Stimulated activated CD8-positive, alpha-beta memory T cell treated with anti-CD3 and anti-CD28 coated beads, Interleukin-7, amount 100 ng/mL, for 4 hours (primary cell): ENCODE measurements around the gene TMCO4.

Experiments used
- DNase-seq, 2 donors: peaks; one replicate each; pipeline ENCODE4 v3.0.0-alpha.2; 2020; ENCODE audit warnings: low read depth in 2 of 2

TMCO4 gene

DNA sequence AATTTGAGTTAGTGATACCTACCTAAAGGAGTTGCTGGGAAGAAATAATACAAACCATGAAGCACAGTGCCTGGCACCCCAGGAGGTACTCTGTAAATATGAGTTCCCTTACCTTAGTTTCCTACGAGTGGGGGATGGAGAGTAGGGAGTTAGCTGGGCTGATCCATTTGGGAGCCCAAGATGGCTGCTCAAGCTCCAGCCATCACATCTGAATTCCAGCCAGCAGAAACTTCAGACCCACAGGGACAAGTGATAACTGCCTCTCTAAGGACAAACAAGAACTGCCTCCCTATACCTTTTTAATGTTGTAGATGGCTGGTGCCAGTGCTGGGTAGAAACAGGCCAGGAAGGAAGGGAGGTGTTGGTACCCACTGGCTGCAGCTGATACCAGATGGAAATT lies 112.3 kb downstream of the TMCO4 start:
- no peak for DNase-seq

DNA sequence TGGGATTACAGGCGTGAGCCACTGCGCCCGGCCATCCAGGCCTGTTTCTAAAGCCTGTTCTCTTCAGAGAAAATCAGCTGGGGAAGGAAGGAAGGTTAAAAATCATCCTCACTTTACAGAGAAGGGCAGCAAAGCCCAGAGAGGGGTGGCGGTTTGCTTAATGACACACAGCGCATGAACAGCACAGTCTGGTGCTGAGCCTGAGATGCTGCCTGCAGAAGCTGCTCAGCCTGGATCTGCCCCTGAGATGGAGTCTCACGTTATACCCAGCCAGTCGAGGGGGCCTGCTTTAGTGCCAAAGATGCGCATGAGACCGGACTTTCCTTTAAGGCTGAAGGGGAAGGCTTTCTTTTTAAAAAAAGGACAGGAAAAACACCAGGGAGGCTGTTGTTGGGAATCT lies 113.7 kb downstream of the TMCO4 start:
- no peak for DNase-seq

DNA sequence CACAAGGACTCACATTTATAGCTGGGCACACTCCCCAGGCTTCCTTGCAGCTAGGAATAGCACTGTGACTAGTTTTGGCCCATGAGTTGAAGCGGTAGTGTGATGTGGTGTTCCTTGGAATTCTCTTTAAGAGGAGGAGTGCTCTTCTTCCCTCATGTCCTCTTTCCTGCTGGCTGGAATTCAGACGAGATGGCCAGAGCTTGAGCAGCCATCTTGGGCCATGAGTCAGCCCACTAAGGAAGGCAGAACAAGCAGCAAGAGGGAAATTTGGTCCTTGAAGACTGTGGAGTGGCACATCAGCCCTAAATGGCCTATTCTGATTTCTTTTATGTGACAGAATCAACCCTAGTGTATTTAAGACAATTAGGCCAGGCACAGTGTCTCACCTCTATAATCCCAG lies 115.0 kb downstream of the TMCO4 start:
- DNase-seq = no peak

DNA sequence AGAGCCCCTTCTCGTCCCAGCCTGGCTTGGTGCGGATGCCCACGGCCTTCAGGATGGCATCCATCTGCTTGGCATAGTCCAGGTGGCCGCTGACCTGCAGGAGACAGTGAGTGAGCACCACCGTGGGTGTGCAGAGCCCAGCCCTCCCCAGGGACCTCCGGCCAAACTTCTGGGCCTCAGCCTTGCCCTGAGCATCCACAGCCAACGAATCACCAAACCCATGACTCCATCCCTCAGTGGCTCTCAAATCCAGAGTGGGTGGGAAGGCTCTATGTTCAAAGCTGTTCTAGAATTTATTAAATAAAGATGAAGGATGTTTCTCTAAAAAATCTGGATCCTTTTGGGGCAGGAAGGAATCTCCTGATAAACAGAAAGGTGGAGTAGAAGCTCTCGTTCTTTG lies 116.4 kb downstream of the TMCO4 start:
- DNase-seq = no peak

DNA sequence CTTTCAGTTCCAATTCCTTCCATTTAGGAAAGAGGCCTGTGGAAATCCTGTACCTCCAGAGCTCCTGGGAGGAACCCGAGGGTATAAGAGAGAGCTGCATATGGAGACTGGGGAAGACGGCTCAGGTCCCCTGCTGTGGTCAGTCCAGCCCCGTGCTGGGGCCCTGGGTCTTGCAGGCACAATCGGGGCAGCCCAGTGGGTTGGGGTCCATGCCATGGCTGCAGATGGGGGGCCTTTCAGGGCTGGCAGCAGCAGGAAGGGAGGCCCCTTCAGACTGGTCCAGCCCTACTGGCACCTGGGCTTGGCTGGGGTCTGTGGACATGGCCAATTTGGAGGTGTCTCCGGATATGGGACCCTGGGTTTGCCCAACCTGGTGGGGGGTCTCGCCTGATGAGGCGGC lies 116.8 kb downstream of the TMCO4 start:
- no peak for DNase-seq

DNA sequence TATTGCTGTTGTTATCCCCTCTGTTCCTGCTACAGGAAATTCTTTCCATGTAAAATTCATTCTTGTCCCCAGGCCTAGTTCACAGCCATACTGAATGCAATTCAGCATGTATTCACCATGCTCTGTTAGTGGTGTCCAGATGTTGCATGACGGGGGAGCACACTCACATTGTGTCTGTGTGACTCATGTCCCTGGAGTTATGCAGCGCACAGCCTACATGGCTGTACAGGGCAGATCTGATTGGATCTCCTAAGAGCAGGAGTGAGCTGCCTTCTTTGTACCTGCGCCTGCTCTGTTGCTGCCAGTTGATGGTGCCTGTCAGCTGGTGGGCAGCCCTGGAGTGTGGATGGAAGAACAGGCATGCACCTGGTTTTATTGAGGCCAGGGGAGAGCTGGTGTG lies 117.5 kb downstream of the TMCO4 start:
- DNase-seq = no peak

DNA sequence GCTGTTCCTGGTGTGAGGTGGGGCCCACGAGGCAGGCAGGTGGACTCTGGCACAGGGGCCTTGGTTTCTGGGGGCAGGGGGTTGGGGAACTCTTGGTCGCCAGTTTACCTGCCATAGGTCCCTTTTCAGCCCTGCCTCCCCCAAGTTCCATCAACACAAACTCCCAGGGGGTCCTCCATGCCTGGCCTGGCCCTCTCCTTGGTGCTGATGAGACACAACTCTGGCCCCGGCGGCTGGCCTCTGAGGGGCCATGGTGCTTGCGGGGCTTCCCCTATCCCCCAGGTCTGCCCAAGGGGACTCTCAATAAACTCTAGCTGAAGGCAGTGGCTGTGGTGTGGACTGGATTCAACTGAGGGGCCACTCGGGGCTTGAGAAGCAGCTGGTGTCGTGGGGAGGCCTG lies 119.1 kb downstream of the TMCO4 start:
- DNase-seq = no peak

DNA sequence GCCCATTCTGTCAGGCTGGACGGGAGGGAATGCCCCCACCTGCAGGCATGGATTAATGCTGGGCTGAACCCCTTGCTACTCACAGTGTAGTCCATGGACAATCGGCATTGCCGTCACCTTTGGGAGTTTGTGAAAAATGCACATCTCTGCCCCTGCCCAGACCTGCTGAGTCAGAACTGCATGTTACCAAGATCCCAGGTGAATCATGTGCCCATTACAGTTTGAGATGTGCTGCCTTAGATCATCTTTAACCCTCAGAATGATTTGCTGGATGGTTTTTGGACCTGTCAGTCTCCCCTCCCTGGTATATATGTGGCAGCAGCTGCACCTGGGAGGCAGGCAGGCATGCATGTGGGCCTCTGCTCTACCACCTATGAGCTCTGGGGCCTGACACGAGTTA lies 120.0 kb downstream of the TMCO4 start:
- DNase-seq = no peak

DNA sequence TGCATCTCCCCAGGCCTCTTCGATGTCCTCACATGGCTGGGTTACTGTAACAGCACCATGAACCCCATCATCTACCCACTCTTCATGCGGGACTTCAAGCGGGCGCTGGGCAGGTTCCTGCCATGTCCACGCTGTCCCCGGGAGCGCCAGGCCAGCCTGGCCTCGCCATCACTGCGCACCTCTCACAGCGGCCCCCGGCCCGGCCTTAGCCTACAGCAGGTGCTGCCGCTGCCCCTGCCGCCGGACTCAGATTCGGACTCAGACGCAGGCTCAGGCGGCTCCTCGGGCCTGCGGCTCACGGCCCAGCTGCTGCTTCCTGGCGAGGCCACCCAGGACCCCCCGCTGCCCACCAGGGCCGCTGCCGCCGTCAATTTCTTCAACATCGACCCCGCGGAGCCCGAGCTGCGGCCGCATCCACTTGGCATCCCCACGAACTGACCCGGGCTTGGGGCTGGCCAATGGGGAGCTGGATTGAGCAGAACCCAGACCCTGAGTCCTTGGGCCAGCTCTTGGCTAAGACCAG lies 120.7 kb downstream of the TMCO4 start:
- DNase-seq = no peak

DNA sequence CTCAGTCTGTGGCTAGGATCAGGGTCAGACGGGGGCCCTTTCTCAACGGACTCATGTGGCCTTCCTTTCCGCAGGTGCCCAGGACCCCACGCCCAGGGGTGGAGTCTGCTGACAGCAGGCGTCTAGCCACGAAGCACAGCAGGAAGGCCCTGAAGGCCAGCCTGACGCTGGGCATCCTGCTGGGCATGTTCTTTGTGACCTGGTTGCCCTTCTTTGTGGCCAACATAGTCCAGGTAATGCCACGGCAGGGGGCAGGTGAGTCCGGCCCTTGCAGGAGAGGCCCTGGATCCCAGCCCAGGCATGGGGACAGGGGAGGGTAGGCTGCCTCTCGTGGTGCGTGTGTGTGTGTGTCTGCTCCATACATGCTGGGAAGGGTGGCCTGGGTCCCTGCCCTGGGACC lies 121.2 kb downstream of the TMCO4 start:
- no peak for DNase-seq

DNA sequence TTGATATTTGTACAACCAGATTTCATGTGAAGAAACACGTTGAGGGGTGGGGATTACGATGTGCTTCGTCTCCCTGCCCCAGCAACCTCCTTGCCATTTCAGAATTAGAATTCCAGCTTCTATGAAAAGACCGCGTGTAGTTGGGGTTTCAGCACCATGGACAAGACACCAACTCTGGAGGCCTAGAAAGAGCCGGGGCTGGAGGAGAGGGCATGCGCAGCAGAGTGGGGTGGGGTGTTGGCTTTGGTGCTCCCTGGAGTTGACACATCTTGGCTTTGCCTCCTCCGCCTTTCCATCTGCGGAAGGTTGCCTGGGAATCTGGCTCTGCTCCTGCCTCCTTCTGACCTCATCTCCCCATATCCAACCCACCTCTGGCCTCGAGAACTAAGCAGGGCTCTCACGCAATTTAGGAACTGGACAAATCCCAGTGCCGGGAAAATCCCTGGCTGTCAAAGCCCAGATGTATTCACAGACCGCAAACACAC lies 123.2 kb downstream of the TMCO4 start:
- no peak for DNase-seq

DNA sequence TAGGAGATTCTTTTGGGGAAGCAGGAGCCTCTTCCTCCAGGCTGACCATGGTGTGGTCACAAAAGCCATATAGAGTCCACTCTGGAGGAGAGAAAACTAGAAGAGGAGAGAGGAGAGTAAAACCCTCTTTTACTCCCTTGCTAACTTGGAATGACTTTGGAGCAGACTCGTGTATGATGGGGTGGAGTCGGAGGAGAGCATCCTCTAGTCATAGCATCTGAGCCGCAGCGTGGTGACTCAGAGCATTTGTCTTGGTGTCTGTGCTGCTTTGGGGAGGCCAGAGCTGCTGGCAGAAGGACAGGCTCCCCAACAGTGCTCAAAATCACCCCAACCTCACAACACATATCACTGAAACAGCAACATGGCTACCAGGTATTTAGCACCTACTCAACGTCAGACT lies 123.9 kb downstream of the TMCO4 start:
- DNase-seq = no peak

DNA sequence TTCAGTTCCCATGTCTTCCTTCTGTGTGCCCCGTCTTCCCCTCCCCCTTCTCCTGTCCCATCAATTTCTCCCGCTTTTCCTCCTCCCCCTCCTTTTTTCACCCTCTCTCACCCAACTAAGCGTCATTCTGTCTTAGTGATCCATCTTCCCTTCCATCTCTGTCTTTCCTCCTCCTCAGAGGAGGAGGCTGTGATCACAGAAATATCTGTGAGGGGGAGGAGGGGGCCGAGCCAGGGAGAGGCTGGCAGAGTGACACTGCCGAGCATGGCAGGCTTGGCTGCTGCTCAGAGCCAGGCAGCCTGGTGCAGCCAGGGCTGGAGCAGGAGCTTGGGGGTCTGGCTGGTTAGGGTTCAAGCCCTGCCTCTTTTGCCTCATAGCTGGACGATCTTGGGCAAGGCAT lies 127.5 kb downstream of the TMCO4 start:
- DNase-seq = no peak

DNA sequence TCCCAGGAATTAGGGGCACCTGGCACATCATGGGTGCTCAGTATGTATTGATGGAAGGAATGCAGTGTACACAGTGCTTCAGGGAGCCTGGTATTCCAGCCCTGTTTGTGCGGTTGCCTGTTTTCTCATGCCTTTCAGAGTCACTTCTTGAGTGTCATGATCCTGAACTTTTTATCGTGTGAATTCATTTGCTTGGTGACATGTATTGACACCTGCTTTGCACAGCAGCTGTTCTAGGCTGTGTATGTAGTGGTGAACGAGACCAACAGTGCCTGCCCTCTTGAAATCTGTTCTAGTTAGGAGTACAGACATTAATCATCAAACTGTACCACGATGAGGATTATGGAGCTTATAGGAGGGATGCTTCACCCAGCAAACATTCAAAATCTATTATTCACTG lies 128.9 kb downstream of the TMCO4 start:
- DNase-seq = no peak

DNA sequence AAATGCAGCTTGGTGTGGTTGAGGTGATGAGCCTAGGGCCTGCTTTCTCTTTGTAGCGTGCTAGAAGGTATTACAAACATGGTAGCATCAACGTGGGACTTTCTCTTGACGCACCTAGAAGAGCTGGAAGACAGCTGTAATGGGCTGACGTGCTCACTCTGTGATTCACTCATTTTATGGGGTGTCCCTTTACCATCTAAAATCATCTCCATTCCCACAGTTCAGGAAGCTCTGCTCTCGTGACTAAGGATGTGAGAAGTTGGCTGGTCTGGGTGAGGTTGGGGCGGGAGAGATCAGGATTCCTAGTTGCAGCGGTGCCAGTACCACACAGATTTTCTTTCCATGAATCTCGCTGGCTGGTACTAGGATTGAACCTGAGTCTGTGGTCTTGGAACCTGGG lies 130.8 kb downstream of the TMCO4 start:
- DNase-seq = no peak

DNA sequence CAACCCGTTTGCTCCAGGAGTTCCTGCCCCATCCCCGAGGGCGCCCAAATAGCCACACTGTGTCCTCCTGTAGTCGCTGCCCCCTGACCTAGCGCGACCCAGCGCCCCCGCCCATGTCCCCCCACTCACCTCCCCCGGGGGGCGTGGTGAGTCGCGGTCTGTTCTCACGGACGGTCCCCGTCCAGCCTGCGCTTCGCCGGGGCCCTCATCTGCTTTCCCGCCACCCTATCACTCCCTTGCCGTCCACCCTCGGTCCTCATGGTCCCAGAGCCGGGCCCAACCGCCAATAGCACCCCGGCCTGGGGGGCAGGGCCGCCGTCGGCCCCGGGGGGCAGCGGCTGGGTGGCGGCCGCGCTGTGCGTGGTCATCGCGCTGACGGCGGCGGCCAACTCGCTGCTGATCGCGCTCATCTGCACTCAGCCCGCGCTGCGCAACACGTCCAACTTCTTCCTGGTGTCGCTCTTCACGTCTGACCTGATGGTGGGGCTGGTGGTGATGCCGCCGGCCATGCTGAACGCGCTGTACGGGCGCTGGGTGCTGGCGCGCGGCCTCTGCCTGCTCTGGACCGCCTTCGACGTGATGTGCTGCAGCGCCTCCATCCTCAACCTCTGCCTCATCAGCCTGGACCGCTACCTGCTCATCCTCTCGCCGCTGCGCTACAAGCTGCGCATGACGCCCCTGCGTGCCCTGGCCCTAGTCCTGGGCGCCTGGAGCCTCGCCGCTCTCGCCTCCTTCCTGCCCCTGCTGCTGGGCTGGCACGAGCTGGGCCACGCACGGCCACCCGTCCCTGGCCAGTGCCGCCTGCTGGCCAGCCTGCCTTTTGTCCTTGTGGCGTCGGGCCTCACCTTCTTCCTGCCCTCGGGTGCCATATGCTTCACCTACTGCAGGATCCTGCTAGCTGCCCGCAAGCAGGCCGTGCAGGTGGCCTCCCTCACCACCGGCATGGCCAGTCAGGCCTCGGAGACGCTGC lies 133.9 kb downstream of the TMCO4 start:
- no peak for DNase-seq

DNA sequence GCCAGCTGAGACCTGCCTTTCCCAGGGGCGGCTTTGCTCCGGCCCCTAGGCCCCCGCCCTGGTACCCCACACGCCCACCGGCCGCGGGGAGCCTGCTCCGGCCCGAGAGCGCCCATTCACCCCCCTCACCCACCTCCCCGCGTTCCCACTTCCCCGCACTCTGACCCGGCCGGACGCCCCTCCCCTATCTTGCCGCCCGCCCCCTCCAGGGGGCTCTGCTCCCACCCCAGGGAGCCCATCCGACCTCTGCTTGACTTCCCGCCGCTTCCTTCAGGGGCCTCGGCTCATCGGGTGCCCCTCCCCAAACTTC lies 134.6 kb downstream of the TMCO4 start:
- no peak for DNase-seq

DNA sequence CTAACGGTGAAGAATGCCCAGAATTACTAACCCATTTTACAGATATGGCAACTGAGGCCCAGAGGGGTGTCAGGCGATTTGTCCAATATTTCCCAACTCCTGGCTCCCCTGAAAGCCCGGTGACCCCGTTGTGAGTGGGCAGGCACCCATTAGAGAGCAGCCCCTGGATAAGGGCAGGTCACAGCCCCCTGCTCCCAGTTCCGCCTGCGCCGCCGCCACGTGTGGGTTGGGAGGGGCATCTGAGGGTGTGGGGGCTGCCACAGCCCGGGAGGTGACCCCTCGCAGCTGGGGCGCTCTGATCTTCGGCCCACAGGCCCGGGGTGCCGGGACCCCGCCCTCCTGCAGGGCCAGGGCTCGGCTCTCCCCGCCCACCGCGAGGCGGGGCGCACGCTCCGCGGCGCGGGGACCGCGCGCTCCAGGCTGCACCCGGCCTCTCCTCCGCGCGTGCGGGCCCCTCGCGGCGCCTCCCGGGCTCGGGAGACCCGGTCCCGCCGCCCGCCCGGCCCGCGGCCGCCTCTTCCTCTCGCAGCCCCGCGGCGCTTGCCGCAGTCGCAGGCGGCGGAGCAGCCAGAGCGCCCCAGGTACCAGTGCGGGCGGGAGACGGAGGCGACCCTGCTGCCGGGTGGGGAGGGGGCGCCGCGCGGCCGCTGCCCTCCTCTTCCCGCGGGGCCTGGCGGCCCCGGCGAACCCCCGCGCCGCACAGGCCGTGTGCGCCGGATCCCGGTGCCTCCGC lies 135.1 kb downstream of the TMCO4 start, which contains the start of gene HTR6:
Gene HTR6 (plus strand): TSS at position 423 of the 733 bp plus-strand sequence. CDS start 879 bp downstream, outside the sequence.
- no peak for DNase-seq

DNA sequence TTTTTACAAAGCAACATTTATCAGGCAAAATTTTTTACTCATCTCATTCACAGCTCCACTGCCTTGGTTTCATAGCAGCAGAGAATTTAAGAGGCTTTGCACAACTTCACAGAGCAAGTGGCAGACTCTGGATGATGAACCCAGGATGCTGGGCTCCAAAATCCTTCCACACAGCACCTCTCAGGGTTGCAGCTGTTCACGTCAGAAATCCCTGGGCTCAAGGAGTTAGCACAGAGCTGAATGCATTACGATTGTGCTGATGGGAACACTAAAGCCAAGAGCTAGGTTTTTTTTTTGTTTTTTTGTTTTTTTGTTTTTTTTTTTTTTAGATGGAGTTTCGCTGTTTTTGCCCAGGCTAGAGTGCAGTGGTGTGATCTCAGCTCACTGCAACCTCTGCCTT lies 137.4 kb downstream of the TMCO4 start:
- DNase-seq = no peak

DNA sequence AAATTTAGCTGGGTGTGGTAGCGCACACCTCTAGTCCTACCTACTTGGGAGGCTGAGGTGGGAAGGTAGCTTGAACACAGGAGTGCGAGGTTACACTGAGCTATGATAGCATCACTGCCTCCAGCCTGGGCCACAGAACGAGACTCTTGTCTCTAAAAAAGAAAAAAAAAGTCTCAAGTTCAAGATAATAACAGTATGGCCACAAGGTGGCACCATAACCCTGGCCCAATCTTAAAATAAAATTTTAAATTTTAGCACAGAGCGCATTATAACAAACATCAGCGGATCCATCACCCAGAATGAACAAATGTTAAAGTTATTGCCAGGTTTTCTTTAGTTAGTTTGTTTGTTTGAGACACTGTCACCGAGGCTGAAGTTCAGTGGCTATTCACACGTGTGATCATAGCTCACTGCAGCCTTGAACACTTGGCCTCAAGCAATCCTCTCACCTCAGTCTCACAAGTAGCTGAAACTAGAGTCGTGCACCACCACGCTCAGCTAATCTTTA lies 137.9 kb downstream of the TMCO4 start:
- no peak for DNase-seq

DNA sequence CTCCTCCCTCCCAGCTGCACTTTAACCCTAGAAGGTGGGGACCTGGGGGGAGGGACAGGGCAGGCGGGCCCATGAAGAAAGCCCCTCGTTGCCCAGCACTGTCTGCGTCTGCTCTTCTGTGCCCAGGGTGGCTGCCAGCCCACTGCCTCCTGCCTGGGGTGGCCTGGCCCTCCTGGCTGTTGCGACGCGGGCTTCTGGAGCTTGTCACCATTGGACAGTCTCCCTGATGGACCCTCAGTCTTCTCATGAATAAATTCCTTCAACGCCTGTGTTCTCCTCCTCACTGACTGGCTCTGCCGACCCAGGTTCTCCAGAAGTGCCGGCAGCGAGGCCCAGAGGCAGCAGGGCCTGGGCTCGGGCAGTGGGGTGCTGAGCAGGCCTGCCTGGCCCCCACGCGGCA lies 141.5 kb downstream of the TMCO4 start:
- no peak for DNase-seq

DNA sequence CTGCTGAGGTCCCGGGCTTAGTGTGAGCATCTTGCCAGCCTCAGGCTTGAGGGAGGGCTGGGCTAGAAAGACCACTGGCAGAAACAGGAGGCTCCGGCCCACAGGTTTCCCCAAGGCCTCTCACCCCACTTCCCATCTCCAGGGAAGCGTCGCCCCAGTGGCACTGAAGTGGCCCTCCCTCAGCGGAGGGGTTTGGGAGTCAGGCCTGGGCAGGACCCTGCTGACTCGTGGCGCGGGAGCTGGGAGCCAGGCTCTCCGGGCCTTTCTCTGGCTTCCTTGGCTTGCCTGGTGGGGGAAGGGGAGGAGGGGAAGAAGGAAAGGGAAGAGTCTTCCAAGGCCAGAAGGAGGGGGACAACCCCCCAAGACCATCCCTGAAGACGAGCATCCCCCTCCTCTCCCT lies 142.2 kb downstream of the TMCO4 start:
- no peak for DNase-seq
